Psoas muscle (tissue), 8 donors: ENCODE data around the gene GNAQ. TPM values are rescaled to one million over a fixed set of nuclear protein-coding genes. Genes with fewer than 3 reads are reported as not detected.
A peak's percentile ranks its signal among the peaks of the same experiment; 100 is the strongest.

Experiments
- ATAC-seq, 4 donors: fragments of 200-7000 bp; cut with Tn5 transposase; one replicate each; pipeline ENCODE4 v1.9.1; 2020; ENCODE audit warnings: moderate library complexity in 3 of 4, mild to moderate bottlenecking in 2 of 4
- DNase-seq, 2 donors: peaks; one replicate each; pipeline ENCODE4 v3.0.0-alpha.2; 2020
- H3K27ac ChIP-seq: fragments of 200-600 bp; one replicate; pipeline ENCODE4 v1.8.0; 2022
- H3K27me3 ChIP-seq, 3 donors: fragments of 200-600 bp in 1 of 3; one replicate each; pipeline versions ENCODE4 v1.6.1 to v1.8.0; 2013 to 2022; ENCODE audit warnings: low read length in 2 of 3, mild to moderate bottlenecking in 2 of 3, moderate library complexity in 1 of 3; ENCODE audit not compliant: insufficient read depth in 3 of 3
- H3K36me3 ChIP-seq, 2 donors: fragments of 200-600 bp in 1 of 2; one replicate each; pipeline versions ENCODE4 v1.6.1 to v1.8.0; 2013 to 2022; ENCODE audit warnings: low read depth in 1 of 2, mild to moderate bottlenecking in 1 of 2, moderate library complexity in 1 of 2; ENCODE audit not compliant: insufficient read depth in 1 of 2
- H3K4me1 ChIP-seq: fragments of 200-600 bp; one replicate; pipeline ENCODE4 v1.8.0; 2022
- H3K4me3 ChIP-seq: fragments of 200-600 bp; one replicate; pipeline ENCODE4 v1.8.0; 2022; ENCODE audit warnings: mild to moderate bottlenecking
- H3K9me3 ChIP-seq: fragments of 200-600 bp; one replicate; pipeline ENCODE4 v1.8.0; 2022
- CTCF ChIP-seq: fragments of 200-600 bp; IDR thresholded peaks from one replicate; pipeline ENCODE4 v1.8.0; 2022; ENCODE audit warnings: antibody characterized with exemption
- WGBS, 3 donors: extraction: QIAGEN DNeasy Blood & Tissue Kit; methylation state at CpG; one replicate each; pipeline versions ENCODE4 v1.1.6 to v1.1.7; 2013; 5-methylcytosine and 5-hydroxymethylcytosine counted together
- intact Hi-C, 2 donors: fragments of 100-400 bp; cut with DNase I; formaldehyde crosslinking; loops; one replicate each; pipeline versions ENCODE4 v1.11.0 to v1.14.2; 2022
- polyA plus RNA-seq, 3 donors: library from polyadenylated mRNA; stranded (reverse); fragments of 200-250 nt; gene quantifications; one replicate each; pipeline ENCODE4 v1.2.3, GENCODE V29; 2013
- total RNA-seq, 4 donors: library from RNA; stranded (reverse); fragmentation: NEBNext Ultra II Directional in 2 of 4; extraction: Animal tissue kit (Norgen Biotek cat#: 25700) in 2 of 4; gene quantifications; one replicate each; pipeline versions ENCODE4 v1.2.1 to v1.2.4, GENCODE V29; 2021 to 2023
- donor health status: healthy with polysubstance abuse.
- donor health status: DM: no; HTN: no; CAD: no; lungs with moderate emphysema.
- donor health status: Bipolar disorder and iron deficiency.
- donor health status: healthy.
- donor health status: DM: yes; HTN: yes; CAD: no.
- donor health status: DM: no; HTN: no; CAD: no.
- donor health status: DM: no; HTN: no; CAD: no.
- donor health status: DM: yes; HTN: yes; CAD: no.

The GNAQ gene
- total and polyA plus RNA-seq, 7 donors, result 8.3 to 26.6 (median 23.8) TPM

GRCh38 chr9:78004478-78005229, 27.0 kb downstream of the GNAQ start:
- ATAC-seq (peak in 1 of 4 donors; percentile 35), DNase-seq (no peak)
- H3K27me3 ChIP-seq, result no peaks in the 10 kb centered on the region
- H3K9me3 ChIP-seq, result no peaks in the 10 kb centered on the region
- no peak overlapping the region for H3K4me3 ChIP-seq
- H3K27ac ChIP-seq, result no peak overlapping the region
- peaks cover 22% of the 10 kb centered on the region for H3K4me1 ChIP-seq
- WGBS, 3 donors, result 84 to 85% (median 85%) methylated on average over 6 of the region's 6 CpGs
- TF ChIP-seq CTCF, result peak; percentile 17
- intact Hi-C loops, result no loop called here
- no peaks in the 10 kb centered on the region for H3K36me3 ChIP-seq

GRCh38 chr9:78003730-78004129, 27.9 kb downstream of the GNAQ start:
- Histone ChIP-seq H3K36me3 (no peaks in the 10 kb centered on the region), H3K27me3 (no peaks in the 10 kb centered on the region), H3K27ac (no peak overlapping the region), H3K4me3 (no peak overlapping the region), H3K9me3 (no peaks in the 10 kb centered on the region), H3K4me1 (peaks cover 25% of the 10 kb centered on the region)
- WGBS, 3 donors, result 87 to 95% (median 94%) methylated on average over 4 of the region's 4 CpGs
- ATAC-seq (no peak), DNase-seq (no peak)
- intact Hi-C loops, result no loop called here
- TF ChIP-seq CTCF, result no peak

GRCh38 chr9:78001946-78002731, 29.5 kb downstream of the GNAQ start:
- Histone ChIP-seq H3K4me3 (no peak overlapping the region), H3K4me1 (peaks cover 15% of the 10 kb centered on the region), H3K27me3 (no peaks in the 10 kb centered on the region), H3K36me3 (no peaks in the 10 kb centered on the region), H3K27ac (no peak overlapping the region), H3K9me3 (no peaks in the 10 kb centered on the region)
- intact Hi-C loops, result no loop called here
- ATAC-seq (no peak), DNase-seq (no peak)
- no peak for TF ChIP-seq CTCF
- WGBS, 3 donors, result 84 to 95% (median 86%) methylated on average over 4 of the region's 4 CpGs

- Histone ChIP-seq H3K4me3 (no peak overlapping the region), H3K36me3 (no peaks in the 10 kb centered on the region), H3K9me3 (no peaks in the 10 kb centered on the region), H3K4me1 (peaks cover 10% of the 10 kb centered on the region), H3K27ac (no peak overlapping the region), H3K27me3 (no peaks in the 10 kb centered on the region)
- 94 to 99% (median 96%) methylated on average over 2 of the region's 2 CpGs for WGBS, 3 donors
- intact Hi-C loops, result no loop called here
- ATAC-seq (no peak), DNase-seq (no peak)
- TF ChIP-seq CTCF, result no peak
Observed at GRCh38 chr9:78000221-78000620, 31.4 kb downstream of the GNAQ start.
